ENCODE data around the gene ARHGEF28.

- TF ChIP-seq EZH2phosphoT487 (IDR thresholded peaks at IDR 0.05; ENCODE audit: borderline replicate concordance, low read length) (no peak), CTCF (IDR thresholded peaks at IDR 0.05; ENCODE audit: low read depth, low read length, poor library complexity, severe bottlenecking) (no peak)
These were observed 100.7 kb downstream of the ARHGEF28 start for GRCh38 chr5:73726606-73727231.

Measured in DOHH2 (cell line).